ENCODE results near the gene IL37. TPM values are rescaled to one million over a fixed set of nuclear protein-coding genes. Genes with fewer than 3 reads are reported as not detected.

IL37 gene
- total RNA-seq, 1 experiment from 2014 or later, result not detected

DNA sequence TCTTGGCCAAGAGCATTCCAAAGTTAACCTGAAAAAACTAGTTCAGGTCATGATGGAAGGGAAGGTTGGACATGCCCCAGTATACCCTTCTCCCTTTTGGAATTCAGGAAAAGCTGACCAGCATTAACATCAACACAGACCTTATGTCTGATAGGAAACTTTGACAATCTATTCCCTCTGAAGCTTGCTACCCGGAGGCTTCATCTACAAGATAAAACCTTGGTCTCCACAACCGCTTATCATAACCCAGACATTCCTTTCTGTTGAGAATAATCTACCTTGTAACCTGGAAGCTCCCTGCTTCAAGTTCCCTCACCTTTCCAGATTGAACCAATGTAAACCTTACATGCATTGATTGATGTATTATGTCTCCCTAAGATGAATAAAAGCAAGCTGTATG is 24.7 kb upstream of the IL37 start:
- no TSS peak for BruUV-seq (replicated peaks)
- TF ChIP-seq, protein P1, sequence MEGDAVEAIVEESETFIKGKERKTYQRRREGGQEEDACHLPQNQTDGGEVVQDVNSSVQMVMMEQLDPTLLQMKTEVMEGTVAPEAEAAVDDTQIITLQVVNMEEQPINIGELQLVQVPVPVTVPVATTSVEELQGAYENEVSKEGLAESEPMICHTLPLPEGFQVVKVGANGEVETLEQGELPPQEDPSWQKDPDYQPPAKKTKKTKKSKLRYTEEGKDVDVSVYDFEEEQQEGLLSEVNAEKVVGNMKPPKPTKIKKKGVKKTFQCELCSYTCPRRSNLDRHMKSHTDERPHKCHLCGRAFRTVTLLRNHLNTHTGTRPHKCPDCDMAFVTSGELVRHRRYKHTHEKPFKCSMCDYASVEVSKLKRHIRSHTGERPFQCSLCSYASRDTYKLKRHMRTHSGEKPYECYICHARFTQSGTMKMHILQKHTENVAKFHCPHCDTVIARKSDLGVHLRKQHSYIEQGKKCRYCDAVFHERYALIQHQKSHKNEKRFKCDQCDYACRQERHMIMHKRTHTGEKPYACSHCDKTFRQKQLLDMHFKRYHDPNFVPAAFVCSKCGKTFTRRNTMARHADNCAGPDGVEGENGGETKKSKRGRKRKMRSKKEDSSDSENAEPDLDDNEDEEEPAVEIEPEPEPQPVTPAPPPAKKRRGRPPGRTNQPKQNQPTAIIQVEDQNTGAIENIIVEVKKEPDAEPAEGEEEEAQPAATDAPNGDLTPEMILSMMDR (IDR thresholded peaks at IDR 0.05; ENCODE audit: unreplicated experiment), result no peak
- POLR2A ChIA-PET, result interaction anchor here (1.0 to 2.7 kb wide), 7 partner anchors 10 to 113 kb away, joined by 3 to 24 read pairs (median 4); partner anchors contain the start of gene IL1A
- Mint-ChIP-seq H3K4me1 (ENCODE audit: insufficient read depth, unreplicated experiment) (peaks cover 6% of the 10 kb centered on the region), H3K9me3 (ENCODE audit: unreplicated experiment) (no peaks in the 10 kb centered on the region), H3K36me3 (ENCODE audit: insufficient read depth, unreplicated experiment) (no peaks in the 10 kb centered on the region), H3K4me3 (ENCODE audit: unreplicated experiment) (no peak overlapping the region), H3K27ac (ENCODE audit: low read depth, unreplicated experiment) (no peak overlapping the region), H3K27me3 (ENCODE audit: insufficient read depth, unreplicated experiment) (no peaks in the 10 kb centered on the region)
- DNase-seq (ENCODE audit: unreplicated experiment), result no peak
- CTCF ChIA-PET, result interaction anchor here (0.7 to 5.5 kb wide), 15 partner anchors 17 to 149 kb away, joined by 3 to 120 read pairs (median 8); partner anchors contain the start of gene IL1A
- intact Hi-C loops (cut with micrococcal nuclease), result loop anchor here (10.0 kb wide), 1 partner anchor 281 kb away; no protein-coding TSS in a partner anchor

GRCh38 chr2:112887964-112888749 is 22.8 kb upstream of the IL37 start:
- no peaks in the 10 kb centered on the region for H3K9me3 Mint-ChIP-seq (ENCODE audit: unreplicated experiment)
- H3K36me3 Mint-ChIP-seq (ENCODE audit: insufficient read depth, unreplicated experiment), result no peaks in the 10 kb centered on the region
- H3K4me1 Mint-ChIP-seq (ENCODE audit: insufficient read depth, unreplicated experiment), result no peaks in the 10 kb centered on the region
- intact Hi-C loops (cut with micrococcal nuclease), result loop anchor here (10.0 kb wide), 1 partner anchor 283 kb away; no protein-coding TSS in a partner anchor
- DNase-seq (ENCODE audit: unreplicated experiment), result no peak
- H3K27me3 Mint-ChIP-seq (ENCODE audit: insufficient read depth, unreplicated experiment), result no peaks in the 10 kb centered on the region
- ChIA-PET CTCF (interaction anchor here (0.9 kb wide), 1 partner anchor 157 kb away, joined by 3 read pairs; no protein-coding TSS in a partner anchor), POLR2A (no interaction called here)
- no TSS peak for BruUV-seq (replicated peaks)
- H3K27ac Mint-ChIP-seq (ENCODE audit: low read depth, unreplicated experiment), result no peak overlapping the region
- no peak overlapping the region for H3K4me3 Mint-ChIP-seq (ENCODE audit: unreplicated experiment)
- TF ChIP-seq, protein P1 (IDR thresholded peaks at IDR 0.05; ENCODE audit: unreplicated experiment), result no peak

GRCh38 chr2:112889976-112890375 is 21.0 kb upstream of the IL37 start:
- no peak for DNase-seq (ENCODE audit: unreplicated experiment)
- Mint-ChIP-seq H3K9me3 (ENCODE audit: unreplicated experiment) (no peaks in the 10 kb centered on the region), H3K4me3 (ENCODE audit: unreplicated experiment) (no peak overlapping the region), H3K27ac (ENCODE audit: low read depth, unreplicated experiment) (no peak overlapping the region), H3K36me3 (ENCODE audit: insufficient read depth, unreplicated experiment) (no peaks in the 10 kb centered on the region), H3K27me3 (ENCODE audit: insufficient read depth, unreplicated experiment) (no peaks in the 10 kb centered on the region), H3K4me1 (ENCODE audit: insufficient read depth, unreplicated experiment) (no peaks in the 10 kb centered on the region)
- BruUV-seq (replicated peaks), result no TSS peak
- ChIA-PET CTCF (interaction anchor here (0.5 to 5.4 kb wide), 9 partner anchors 9 to 265 kb away, joined by 3 to 39 read pairs (median 4); partner anchors contain the start of gene IL1A), POLR2A (interaction anchor here (0.6 to 1.4 kb wide), 4 partner anchors 11 to 223 kb away, joined by 3 to 6 read pairs (median 3); no protein-coding TSS in a partner anchor)
- intact Hi-C loops (cut with micrococcal nuclease), result loop anchor here (10.0 kb wide), 1 partner anchor 285 kb away; no protein-coding TSS in a partner anchor
- TF ChIP-seq, protein P1 (IDR thresholded peaks at IDR 0.05; ENCODE audit: unreplicated experiment), result no peak

- no TSS peak for BruUV-seq (replicated peaks)
- ChIA-PET POLR2A (interaction anchor here (0.6 to 2.9 kb wide), 14 partner anchors 9 to 234 kb away, joined by 3 to 21 read pairs (median 4); partner anchors contain the start of gene IL1A), CTCF (interaction anchor here (0.6 to 5.4 kb wide), 11 partner anchors 12 to 142 kb away, joined by 3 to 39 read pairs (median 4); partner anchors contain the start of gene IL1A)
- TF ChIP-seq, protein P1 (IDR thresholded peaks at IDR 0.05; ENCODE audit: unreplicated experiment), result no peak
- Mint-ChIP-seq H3K27me3 (ENCODE audit: insufficient read depth, unreplicated experiment) (no peaks in the 10 kb centered on the region), H3K27ac (ENCODE audit: low read depth, unreplicated experiment) (peak overlapping the region; percentile 42), H3K36me3 (ENCODE audit: insufficient read depth, unreplicated experiment) (no peaks in the 10 kb centered on the region), H3K4me3 (ENCODE audit: unreplicated experiment) (no peak overlapping the region), H3K9me3 (ENCODE audit: unreplicated experiment) (no peaks in the 10 kb centered on the region), H3K4me1 (ENCODE audit: insufficient read depth, unreplicated experiment) (no peaks in the 10 kb centered on the region)
- DNase-seq (ENCODE audit: unreplicated experiment), result peak; percentile 98
- intact Hi-C loops (cut with micrococcal nuclease), result no loop called here
Measured at GRCh38 chr2:112891385-112891831, 19.6 kb upstream of the IL37 start.

Data from MCF 10A (cell line).